C4-2B (cell line): ENCODE measurements around the gene TUBB3.

Experiments used
- H3K27ac ChIP-seq: fragments of 450-650 bp; 2 replicates; pipeline ENCODE4 v1.5.1; 2017
- CTCF ChIP-seq: fragments of 450-650 bp; conservative IDR thresholded peaks from 2 replicates; pipeline ENCODE4 v1.5.1; 2017; ENCODE audit warnings: mild to moderate bottlenecking
- ZFX ChIP-seq: fragments of 450-650 bp; IDR thresholded peaks from 2 replicates; pipeline ENCODE4 v1.6.1; 2017

TUBB3 gene

GRCh38 chr16:89887243-89887642, 35.9 kb upstream of the TUBB3 start:
- H3K27ac ChIP-seq: no peak overlapping the region
- TF ChIP-seq CTCF (no peak), ZFX (no peak)

GRCh38 chr16:89890200-89890599, 32.9 kb upstream of the TUBB3 start:
- no peak overlapping the region for H3K27ac ChIP-seq
- TF ChIP-seq CTCF: no peak
- no peak for TF ChIP-seq ZFX

GRCh38 chr16:89890886-89891657, 32.1 kb upstream of the TUBB3 start:
- no peak for TF ChIP-seq CTCF
- TF ChIP-seq ZFX: no peak

GRCh38 chr16:89892055-89892630, 31.0 kb upstream of the TUBB3 start:
- no peak for TF ChIP-seq ZFX
- no peak for TF ChIP-seq CTCF
- H3K27ac ChIP-seq: no peak overlapping the region

More at GRCh38 chr16:89890886-89891657, 32.1 kb upstream of the TUBB3 start:
- no peak overlapping the region for H3K27ac ChIP-seq

- TF ChIP-seq ZFX: no peak
- no peak for TF ChIP-seq CTCF
- no peak overlapping the region for H3K27ac ChIP-seq
Measured at GRCh38 chr16:89892635-89893034, 30.5 kb upstream of the TUBB3 start.

- TF ChIP-seq ZFX (no peak), CTCF (no peak)
Measured at GRCh38 chr16:89893642-89894548, 29.2 kb upstream of the TUBB3 start.

More at GRCh38 chr16:89893642-89894548, 29.2 kb upstream of the TUBB3 start:
- no peak overlapping the region for H3K27ac ChIP-seq
